Stimulated activated CD8-positive, alpha-beta memory T cell treated with anti-CD3 and anti-CD28 coated beads, Interleukin-7, amount 100 ng/mL, for 4 hours (primary cell): Measurements from ENCODE around the gene GLMP.
"Not testable (repeated sequence)": the region's sequence is repeated elsewhere in the genome, so short reads cannot be mapped to it uniquely, and the experiment has no call there.

ENCODE experiments used
- DNase-seq, 2 donors: peaks; one replicate each; pipeline ENCODE4 v3.0.0-alpha.2; 2020; ENCODE audit warnings: low read depth in 2 of 2

The GLMP gene

DNA sequence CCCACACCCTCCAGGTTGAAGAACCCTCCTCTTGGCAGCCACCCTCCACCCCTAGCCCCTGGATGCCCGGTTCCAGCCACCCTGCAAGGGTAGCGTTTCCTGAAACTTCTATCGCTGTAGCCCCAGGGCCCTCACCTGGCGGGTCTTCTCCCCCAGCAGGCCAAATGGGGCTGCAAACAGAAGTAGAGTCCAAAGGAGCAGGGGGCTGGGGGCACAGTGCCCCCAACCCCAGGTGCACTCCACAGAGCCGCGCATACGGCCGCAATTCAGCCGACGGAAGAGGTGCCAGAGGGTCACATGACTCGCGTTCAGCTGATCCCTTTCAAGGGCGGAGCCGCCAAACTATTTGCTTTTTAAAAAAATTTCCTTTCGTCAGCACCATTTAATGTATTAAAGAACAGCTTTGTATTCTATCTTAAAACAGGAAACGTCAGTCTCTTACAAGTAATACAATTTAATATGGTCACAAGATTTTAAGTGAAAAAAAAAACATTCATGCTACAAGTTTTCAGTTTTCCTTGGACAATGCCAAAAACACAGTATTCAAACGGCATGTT is at the start of gene GLMP:
GLMP (minus strand) TSS at position 289 of the 557 bp plus-strand sequence; CDS start at position 255, 34 bp downstream.
- peak; percentile 30 to 31 for DNase-seq

DNA sequence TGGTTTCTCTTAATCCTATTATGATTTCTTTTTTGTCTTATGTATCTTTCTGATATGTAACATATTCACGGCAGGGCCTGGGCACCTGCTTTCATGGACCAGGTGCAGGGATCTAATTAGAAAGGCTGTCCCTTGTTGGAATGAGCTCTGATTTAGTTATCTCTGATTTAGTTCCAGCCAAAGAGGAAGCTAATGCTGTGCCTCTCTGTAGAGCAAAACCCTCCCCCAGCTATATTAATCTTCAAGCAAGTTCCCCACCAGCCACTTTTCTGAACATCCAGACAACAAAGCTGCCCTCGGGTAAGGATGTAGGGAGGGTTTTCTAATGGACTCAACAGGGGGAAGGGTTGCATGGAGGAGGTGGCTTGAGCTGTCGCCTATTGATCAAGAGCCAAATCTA is 48.9 kb upstream of the GLMP start:
- no peak for DNase-seq

DNA sequence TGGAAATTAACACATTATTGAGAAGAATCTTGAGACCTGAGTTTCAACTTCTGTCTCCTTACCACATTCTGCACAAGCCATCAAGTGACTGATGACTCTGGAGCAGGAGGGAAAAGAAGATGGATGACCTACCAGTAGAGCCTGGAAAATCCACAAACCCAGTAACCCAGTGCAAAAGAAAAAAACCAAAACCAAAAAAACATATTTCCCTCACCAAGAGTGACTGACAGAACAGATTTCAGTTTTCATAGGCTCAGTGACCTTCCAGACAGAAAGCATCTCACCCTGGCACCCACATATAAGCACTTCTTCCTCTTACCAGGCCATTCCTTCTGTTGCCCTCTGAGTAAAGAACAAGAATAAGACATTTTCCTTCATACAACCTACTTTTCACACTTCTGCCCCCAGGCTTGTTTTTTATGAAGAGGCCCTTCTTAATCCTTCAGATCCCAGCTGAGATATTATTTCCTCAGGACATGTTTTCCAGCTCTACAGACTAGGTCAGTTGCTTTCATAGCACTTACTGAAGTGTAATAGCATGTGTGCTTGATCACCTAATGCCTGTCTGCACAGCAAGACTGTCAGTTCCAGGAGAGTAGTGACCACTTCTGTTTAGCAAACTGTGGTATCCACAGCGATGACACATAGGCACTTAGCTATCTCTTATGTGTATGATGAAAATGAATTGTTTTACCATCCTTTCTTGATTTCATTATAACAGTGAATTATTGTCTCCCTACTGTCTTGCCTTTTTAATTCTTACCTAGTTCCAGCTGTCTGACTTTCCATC is 46.9 kb upstream of the GLMP start:
- DNase-seq: no peak

GRCh38 chr1:156338180-156338976 is 42.9 kb upstream of the GLMP start, which contains the start of the genes CCT3 and TSACC:
Gene CCT3, minus strand, starts transcription at chr1:156338292. Its CDS starts 108 bp downstream, at chr1:156338184.
Gene TSACC, plus strand, starts transcription at chr1:156338526. Its CDS starts 1,232 bp downstream, at chr1:156339758.
- DNase-seq: peak; percentile 98

DNA sequence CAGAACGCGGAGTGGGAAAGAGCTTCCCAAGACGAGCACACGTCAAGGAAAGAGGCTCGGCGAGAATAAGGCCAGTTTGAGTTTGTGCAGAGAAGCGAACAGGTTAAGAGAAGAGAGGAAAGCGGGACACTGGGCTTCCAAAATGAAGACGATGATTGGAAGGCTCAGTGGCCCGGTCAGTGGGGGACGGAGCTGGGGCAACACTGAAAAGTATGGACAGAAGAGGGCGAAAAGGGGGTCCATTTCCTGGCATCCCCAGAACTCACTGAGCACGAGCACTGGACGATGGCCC is 42.4 kb upstream of the GLMP start:
- DNase-seq: no peak

DNA sequence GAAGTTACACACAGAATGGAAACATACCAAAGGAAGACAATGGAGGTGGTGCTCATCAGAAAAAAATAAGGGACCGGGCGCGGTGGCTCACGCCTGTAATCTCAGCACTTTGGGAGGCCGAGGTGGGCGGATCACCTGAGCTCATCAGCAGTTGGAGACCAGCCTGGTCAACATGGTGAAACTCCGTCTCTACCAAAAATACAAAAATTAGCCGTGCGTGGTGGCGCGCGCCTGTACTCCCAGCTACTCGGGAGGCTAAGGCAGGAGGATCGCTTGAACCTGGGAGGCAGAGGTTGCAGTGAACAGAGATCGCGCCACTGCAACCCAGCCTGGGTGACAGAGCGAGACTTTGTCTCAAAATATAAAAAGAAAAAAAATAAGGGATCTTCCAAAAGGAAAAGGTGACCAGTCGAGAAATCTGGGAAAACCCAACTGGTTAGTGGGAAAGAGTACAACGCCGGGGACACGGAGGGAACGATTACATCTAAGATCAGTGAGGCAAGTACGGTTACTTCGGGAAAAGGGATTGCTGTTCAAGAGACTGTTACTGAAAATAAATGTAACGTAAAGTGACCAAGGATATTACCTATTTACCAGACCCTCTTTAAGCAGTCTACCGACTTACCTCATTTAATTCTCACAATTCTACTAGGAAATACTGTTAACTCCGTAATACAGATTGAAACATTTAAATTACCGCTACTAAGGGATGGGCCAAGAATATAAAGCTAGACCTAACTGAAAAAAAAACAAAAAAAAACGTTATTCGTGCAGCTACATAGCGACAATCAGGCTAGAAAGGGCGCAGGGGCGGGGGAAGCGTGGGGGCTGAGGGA is 41.8 kb upstream of the GLMP start:
- peak in 1 of 2 donors; percentile 23 for DNase-seq

- no peak for DNase-seq
Measured at GRCh38 chr1:156336242-156336641, 40.8 kb upstream of the GLMP start.

GRCh38 chr1:156323179-156323578 is 27.7 kb upstream of the GLMP start:
- DNase-seq: not testable (repeated sequence)

- no peak for DNase-seq
Measured at GRCh38 chr1:156320560-156320959, 25.1 kb upstream of the GLMP start.

- DNase-seq: no peak
Measured at GRCh38 chr1:156319664-156320063, 24.2 kb upstream of the GLMP start.

DNA sequence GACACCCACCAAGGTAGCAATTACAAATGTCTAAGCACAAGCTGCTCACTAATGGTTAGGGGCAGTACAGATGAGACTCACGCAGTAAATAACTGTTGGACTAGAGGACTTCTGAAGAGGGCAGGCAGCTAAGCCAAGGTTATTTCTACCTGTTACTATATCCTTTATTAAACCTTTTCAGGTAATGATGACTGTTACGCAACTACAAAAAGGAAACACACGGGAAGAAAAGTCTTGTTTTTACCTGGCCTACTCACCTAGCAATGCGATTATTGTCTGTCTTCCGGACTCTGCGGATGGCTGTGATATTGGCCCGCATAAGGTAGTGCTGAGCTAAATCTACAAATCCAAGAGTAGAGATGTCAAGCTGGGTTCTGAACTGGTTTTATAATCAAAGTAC is 21.4 kb upstream of the GLMP start:
- DNase-seq: no peak

- DNase-seq: no peak
Measured at GRCh38 chr1:156310962-156311361, 15.5 kb upstream of the GLMP start.

- DNase-seq: no peak
Measured at GRCh38 chr1:156308078-156308477, 12.6 kb upstream of the GLMP start.

DNA sequence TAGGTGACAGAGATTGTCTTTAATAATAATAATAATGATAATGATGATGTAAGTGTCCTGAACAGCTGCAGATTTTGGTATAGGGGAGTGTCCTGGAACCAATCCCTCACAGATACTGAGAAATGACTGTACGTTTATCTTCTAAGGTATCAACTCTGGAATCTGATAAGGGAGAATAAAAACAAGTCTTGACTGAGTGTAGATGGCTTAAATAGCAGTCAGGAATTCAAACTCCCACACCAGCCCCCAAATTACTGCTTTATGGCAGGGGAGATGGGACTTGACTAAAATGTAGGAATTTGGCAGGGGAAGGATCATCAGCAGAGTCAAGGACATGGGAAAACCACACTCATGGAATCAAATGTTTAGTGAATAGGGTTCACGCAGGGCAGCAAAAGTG is 9.7 kb upstream of the GLMP start:
- DNase-seq: no peak

DNA sequence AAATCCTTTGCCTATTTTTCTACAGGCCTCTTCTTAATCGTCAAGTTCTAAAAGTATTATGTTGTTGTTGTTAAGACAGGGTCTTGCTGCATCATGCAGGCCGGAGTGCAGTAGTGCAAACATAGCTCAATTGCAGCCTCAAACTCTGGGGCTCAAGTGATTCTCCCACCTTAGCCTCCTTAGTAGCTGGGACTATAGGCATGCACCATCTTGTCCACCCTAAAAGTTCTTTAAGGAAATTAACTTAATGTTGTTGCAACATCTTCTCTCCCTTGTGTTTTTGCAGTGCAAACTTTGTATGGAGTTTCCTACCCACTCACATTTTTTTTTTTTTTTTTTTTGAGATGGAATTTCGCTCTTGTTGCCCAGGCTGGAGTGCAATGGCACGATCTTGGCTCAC is 7.8 kb upstream of the GLMP start:
- no peak for DNase-seq

DNA sequence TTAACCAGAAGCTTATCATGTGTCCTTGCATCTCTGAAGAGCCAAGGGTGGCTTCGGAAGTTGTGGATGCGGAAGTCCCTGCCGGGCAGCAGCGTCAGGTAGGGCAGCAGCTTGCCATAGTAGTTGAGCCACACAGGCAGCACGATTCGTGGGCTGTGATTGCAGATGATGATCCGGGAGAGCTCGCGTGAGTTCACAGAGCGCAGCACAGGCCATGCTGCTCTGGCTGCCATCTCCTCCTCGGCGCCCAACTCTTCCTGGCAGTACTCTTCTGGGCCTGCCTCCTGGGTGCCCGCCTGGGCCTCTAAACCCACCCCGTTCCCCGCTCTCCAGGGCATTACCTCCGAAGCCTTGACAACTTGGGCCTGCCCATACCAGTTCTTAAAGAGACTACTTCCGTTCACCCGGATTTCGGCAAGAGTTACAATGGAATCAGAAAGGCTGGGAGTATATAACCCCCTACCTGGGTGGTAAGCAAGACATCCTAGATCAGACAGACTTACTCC is 3.4 kb upstream of the GLMP start, which contains the start of gene VHLL:
VHLL (minus strand) TSS at position 456 of the 506 bp plus-strand sequence; CDS start at position 338, 118 bp downstream.
- DNase-seq: no peak

DNA sequence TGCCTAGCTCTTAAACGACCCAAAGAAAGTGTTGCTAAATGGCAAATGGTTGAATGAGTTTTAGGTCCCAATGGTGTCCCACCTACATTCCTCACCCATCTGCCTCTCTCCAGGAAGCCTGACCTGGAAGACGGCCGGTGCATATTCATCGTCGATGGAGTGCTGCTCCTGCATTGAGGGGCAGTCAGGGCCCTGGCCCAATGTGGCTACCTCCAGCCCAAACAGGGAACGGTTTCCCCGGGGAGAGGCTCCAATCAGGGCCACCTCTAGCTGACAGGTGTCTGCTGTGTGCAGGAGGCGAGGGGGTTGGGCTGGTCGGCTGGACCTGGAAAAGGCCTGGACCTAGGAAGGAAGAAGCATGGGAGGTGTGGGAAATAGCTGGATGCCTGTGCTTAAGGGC is 1.6 kb downstream of the GLMP start:
- DNase-seq: no peak

- DNase-seq: no peak
Measured at GRCh38 chr1:156293098-156293434, 2.4 kb downstream of the GLMP start.

DNA sequence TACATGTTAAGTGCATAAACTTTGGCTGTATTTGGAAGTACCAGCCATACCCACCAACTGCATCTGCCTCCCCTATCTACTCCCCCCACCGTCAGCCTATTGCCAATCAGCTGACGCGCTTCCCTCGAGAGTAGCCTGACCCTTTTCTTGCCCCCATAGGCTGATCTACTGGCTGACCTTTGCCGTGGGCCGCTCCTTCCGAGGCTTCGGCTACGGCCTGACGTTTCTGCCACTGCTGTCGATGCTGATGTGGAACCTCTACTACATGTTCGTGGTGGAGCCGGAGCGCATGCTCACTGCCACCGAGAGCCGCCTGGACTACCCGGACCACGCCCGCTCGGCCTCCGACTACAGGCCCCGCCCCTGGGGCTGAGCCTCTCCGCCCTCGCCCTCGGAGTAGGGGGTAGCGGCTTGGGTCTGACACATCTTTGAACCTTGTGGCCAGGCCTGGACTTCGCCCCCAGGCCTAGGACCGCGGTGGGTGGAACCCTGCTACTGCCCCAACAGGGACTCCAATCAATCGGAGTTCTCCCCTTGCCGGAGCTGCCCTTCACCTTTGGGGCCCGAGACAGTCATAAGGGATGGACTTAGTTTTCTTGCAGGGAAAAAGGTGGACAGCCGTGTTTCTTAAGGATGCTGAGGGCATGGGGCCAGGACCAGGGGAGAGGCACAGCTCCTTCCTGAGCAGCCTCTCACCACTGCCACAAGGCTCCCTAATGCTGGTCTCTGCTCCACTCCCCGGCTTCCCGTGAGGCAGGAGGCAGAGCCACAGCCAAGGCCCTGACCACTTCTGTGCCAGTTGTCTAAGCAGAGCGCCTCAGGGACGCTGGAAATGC is 4.0 kb downstream of the GLMP start:
- DNase-seq: peak in 1 of 2 donors; percentile 28

DNA sequence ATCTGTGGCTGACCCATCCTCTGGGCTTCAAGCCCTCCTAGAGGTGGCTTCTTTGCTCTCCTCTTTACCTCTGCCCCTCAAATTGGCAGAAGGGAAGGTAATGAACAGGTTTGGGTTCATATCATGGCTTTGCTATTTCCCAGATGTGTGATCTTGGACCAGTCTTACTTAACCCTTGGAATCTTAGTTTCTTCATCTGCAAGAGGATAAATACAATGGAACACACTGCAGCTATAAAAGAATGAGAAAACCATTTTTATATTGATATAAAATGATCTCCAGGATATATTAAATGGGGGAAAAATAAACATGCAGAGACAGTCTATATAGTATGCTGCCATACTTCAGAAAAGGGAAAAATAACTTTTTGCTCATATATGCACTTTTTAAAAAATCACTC is 5.6 kb downstream of the GLMP start:
- no peak for DNase-seq

DNA sequence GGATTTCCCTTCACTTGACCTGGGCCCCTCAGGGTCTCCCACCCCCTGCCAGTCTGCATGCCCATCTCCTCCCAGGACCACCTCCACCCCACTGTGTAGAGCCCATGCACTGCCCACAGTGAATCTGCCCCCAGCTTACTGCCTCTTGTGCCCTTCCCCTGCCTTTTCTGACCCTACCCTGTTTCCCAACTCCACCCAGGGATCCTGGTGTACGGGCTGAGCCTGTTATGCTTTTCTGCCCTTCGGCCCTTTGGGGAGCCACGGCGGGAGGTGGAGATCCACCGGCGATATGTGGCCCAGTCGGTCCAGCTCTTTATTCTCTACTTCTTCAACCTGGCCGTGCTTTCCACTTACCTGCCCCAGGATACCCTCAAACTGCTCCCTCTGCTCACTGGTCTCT is 9.4 kb downstream of the GLMP start:
- DNase-seq: no peak
